H1 (cell line): ENCODE measurements around the gene HS3ST5. TPM values are rescaled to one million over a fixed set of nuclear protein-coding genes. Genes with fewer than 3 reads are reported as not detected.

Source experiments
- KDM4A ChIP-seq: IDR thresholded peaks from one replicate; pipeline ENCODE4 v1.7.1; 2012; ENCODE audit warnings: low read depth, mild to moderate bottlenecking, moderate library complexity, low read length, inconsistent platforms; ENCODE audit not compliant: severe bottlenecking
- polyA plus RNA-seq, 7 experiments: library from polyadenylated mRNA; depleted of rRNA in 3 of 7; stranded (reverse) in 5 of 7; unstranded in 2 of 7; fragments of >200 nt in 5 of 7; fragments of 200-250 nt in 2 of 7; gene quantifications; 1 replicate in 5 of 7; 2 replicates in 1 of 7; 4 replicates in 1 of 7; pipeline versions ENCODE4 v1.2.1 to v1.2.3, GENCODE V29; 2011 to 2013; ENCODE audit warnings: missing spikeins in 2 of 7, mixed read lengths in 2 of 7
- total RNA-seq: library from RNA; stranded (reverse); fragmentation: NEBNext Ultra II Directional; extraction: Animal tissue kit (Norgen Biotek cat#: 25700); gene quantifications from 2 replicates; pipeline ENCODE4 v1.2.1, GENCODE V29; 2021

Gene HS3ST5
- total and polyA plus RNA-seq, 2 of the 8 experiments (the other 6 are each of a cell fraction or from before 2014, with no cell fraction given), result 1.2 to 9.9 TPM

- no peak for TF ChIP-seq KDM4A
Observed at GRCh38 chr6:114085211-114085610, 257.6 kb downstream of the HS3ST5 start (continued).
